GM21423 (cell line): ENCODE measurements around the gene TDP2.
A peak's percentile ranks its signal among the peaks of the same experiment; 100 is the strongest.
"Not testable (repeated sequence)": the region's sequence is repeated elsewhere in the genome, so short reads cannot be mapped to it uniquely, and the experiment has no call there.

Experiments
- ATAC-seq: cut with Tn5 transposase; IDR thresholded peaks from one replicate; pipeline ENCODE4 v1.9.1; 2021; ENCODE audit warnings: mild to moderate bottlenecking, moderate library complexity; ENCODE audit not compliant: unreplicated experiment

TDP2 gene

GRCh38 chr6:24683297-24684296 is 16.9 kb upstream of the TDP2 start:
- ATAC-seq = no peak

GRCh38 chr6:24680582-24680981 is 13.9 kb upstream of the TDP2 start:
- no peak for ATAC-seq

- ATAC-seq = not testable (repeated sequence)
Observed at GRCh38 chr6:24678792-24679352, 12.2 kb upstream of the TDP2 start.

GRCh38 chr6:24673625-24674024 is 6.9 kb upstream of the TDP2 start:
- no peak for ATAC-seq

- no peak for ATAC-seq
Observed at GRCh38 chr6:24672620-24673182, 6.0 kb upstream of the TDP2 start.

GRCh38 chr6:24671077-24671476 is 4.4 kb upstream of the TDP2 start:
- not testable (repeated sequence) for ATAC-seq

GRCh38 chr6:24670492-24670891 is 3.8 kb upstream of the TDP2 start:
- not testable (repeated sequence) for ATAC-seq

- no peak for ATAC-seq
Observed at GRCh38 chr6:24668997-24669361, 2.3 kb upstream of the TDP2 start.

- ATAC-seq = not testable (repeated sequence)
Observed at GRCh38 chr6:24668066-24668996, 1.6 kb upstream of the TDP2 start.

GRCh38 chr6:24667378-24667803 is 692 bp upstream of the TDP2 start:
- peak; percentile 2 for ATAC-seq

- ATAC-seq = peak; percentile 28
Observed at GRCh38 chr6:24666097-24666640, 530 bp downstream of the TDP2 start.

GRCh38 chr6:24664046-24664987 is 2.4 kb downstream of the TDP2 start:
- no peak for ATAC-seq

GRCh38 chr6:24663189-24663588 is 3.5 kb downstream of the TDP2 start:
- ATAC-seq = no peak

GRCh38 chr6:24662236-24662635 is 4.5 kb downstream of the TDP2 start:
- no peak for ATAC-seq

GRCh38 chr6:24661759-24662158 is 4.9 kb downstream of the TDP2 start:
- not testable (repeated sequence) for ATAC-seq

GRCh38 chr6:24660105-24660504 is 6.6 kb downstream of the TDP2 start:
- no peak for ATAC-seq

- ATAC-seq = no peak
Observed at GRCh38 chr6:24659561-24659960, 7.1 kb downstream of the TDP2 start.

GRCh38 chr6:24658573-24659560 is 7.8 kb downstream of the TDP2 start:
- no peak for ATAC-seq
